SIG-M5 (cell line): ENCODE data around the gene LMNA.
"Not testable (repeated sequence)": the region's sequence is repeated elsewhere in the genome, so short reads cannot be mapped to it uniquely, and the experiment has no call there.

Experiments
- DNase-seq: peaks from one replicate; lab custom pipeline; 2025; lab: John Stamatoyannopoulos, UW

LMNA gene

GRCh38 chr1:156114101-156114918 is at the start of gene LMNA:
LMNA (plus strand) TSS chr1:156114711; CDS start chr1:156114919, 208 bp downstream.
- peak; percentile 76 for DNase-seq

- no peak for DNase-seq
These were observed 49.3 kb upstream of the LMNA start for GRCh38 chr1:156065212-156065611.

- no peak for DNase-seq
These were observed 48.6 kb upstream of the LMNA start for GRCh38 chr1:156065871-156066270.

GRCh38 chr1:156067262-156067661 is 47.2 kb upstream of the LMNA start:
- no peak for DNase-seq

- no peak for DNase-seq
These were observed 44.7 kb upstream of the LMNA start for GRCh38 chr1:156069490-156070455.

GRCh38 chr1:156070548-156070947 is 44.0 kb upstream of the LMNA start:
- no peak for DNase-seq

- DNase-seq = not testable (repeated sequence)
These were observed 43.1 kb upstream of the LMNA start for GRCh38 chr1:156071332-156071816.

GRCh38 chr1:156072251-156072650 is 42.3 kb upstream of the LMNA start:
- no peak for DNase-seq

GRCh38 chr1:156073110-156073687 is 41.3 kb upstream of the LMNA start:
- DNase-seq = no peak

- DNase-seq = no peak
These were observed 40.8 kb upstream of the LMNA start for GRCh38 chr1:156073740-156074139.

GRCh38 chr1:156074661-156075060 is 39.9 kb upstream of the LMNA start:
- no peak for DNase-seq

GRCh38 chr1:156075162-156075561 is 39.3 kb upstream of the LMNA start:
- DNase-seq = no peak

GRCh38 chr1:156075775-156076204 is 38.7 kb upstream of the LMNA start:
- DNase-seq = no peak

- DNase-seq = no peak
These were observed 37.7 kb upstream of the LMNA start for GRCh38 chr1:156076609-156077429.

GRCh38 chr1:156077430-156077760 is 37.1 kb upstream of the LMNA start:
- no peak for DNase-seq

GRCh38 chr1:156078728-156079127 is 35.8 kb upstream of the LMNA start:
- no peak for DNase-seq

GRCh38 chr1:156079762-156080161 is 34.7 kb upstream of the LMNA start:
- no peak for DNase-seq

- DNase-seq = no peak
These were observed 34.2 kb upstream of the LMNA start for GRCh38 chr1:156080241-156080862.

GRCh38 chr1:156080863-156081179 is 33.7 kb upstream of the LMNA start:
- no peak for DNase-seq

GRCh38 chr1:156081180-156081916 is 33.2 kb upstream of the LMNA start:
- DNase-seq = no peak

- no peak for DNase-seq
These were observed 32.6 kb upstream of the LMNA start for GRCh38 chr1:156081917-156082308.
